A673 (cell line): ENCODE results near the gene NPEPL1.

Source experiments
- CTCF ChIP-seq: fragments of 300-800, 200-600 bp; sonication (generic); conservative IDR thresholded peaks from 2 replicates; pipeline ENCODE4 v1.5.1; 2017; ENCODE audit warnings: low read depth, mild to moderate bottlenecking, antibody characterized with exemption, low read length, moderate library complexity, mixed read lengths
- EZH2 ChIP-seq: fragments of 200-600 bp; sonication (generic); IDR thresholded peaks from 2 replicates; pipeline ENCODE4 v1.6.1; 2017; ENCODE audit warnings: borderline replicate concordance, low read depth, mild to moderate bottlenecking, mixed read lengths, antibody characterized with exemption, low read length; ENCODE audit not compliant: poor library complexity, severe bottlenecking

GRCh38 chr20:58657986-58658385 lies 34.6 kb upstream of the NPEPL1 start:
- TF ChIP-seq CTCF (no peak), EZH2 (no peak)
